OCI-LY7 (cell line): ENCODE data around the gene CAPN7. TPM values are rescaled to one million over a fixed set of nuclear protein-coding genes. Genes with fewer than 3 reads are reported as not detected.
A peak's percentile ranks its signal among the peaks of the same experiment; 100 is the strongest.

Source experiments
- BruUV-seq: library from RNA; stranded (reverse); fragments of 400-500 nt; replicated peaks from 2 replicates; lab custom pipeline; 2021; lab: Mats Ljungman, UMichigan
- CTCF ChIA-PET: fragments of 300-600 bp; sonication (Branson Sonifier 250); formaldehyde crosslinking; loops from one replicate; lab custom pipeline; 2022; ENCODE audit warnings: antibody characterized with exemption; ENCODE audit not compliant: unreplicated experiment; lab: Charles Lee
- POLR2A ChIA-PET: fragments of 300-600 bp; sonication (Branson Sonifier 250); formaldehyde crosslinking; loops from one replicate; lab custom pipeline; 2022; ENCODE audit warnings: antibody characterized with exemption; lab: Charles Lee
- DNase-seq: peaks from one replicate; pipeline ENCODE4 v3.0.0-alpha.2; 2015; ENCODE audit warnings: low spot score
- H2AFZ ChIP-seq: fragments of 200-600 bp; sonication (generic), shearing (Covaris generic); 2 replicates; pipeline ENCODE4 v1.6.1; 2014; ENCODE audit warnings: mild to moderate bottlenecking, antibody characterized with exemption, low read length, moderate library complexity
- H3K27ac ChIP-seq: fragments of 200-600 bp; sonication (generic); 2 replicates; pipeline ENCODE4 v1.5.1; 2014; ENCODE audit warnings: mixed run types, low read depth, mild to moderate bottlenecking, moderate library complexity, low read length, inconsistent platforms; ENCODE audit not compliant: poor library complexity, severe bottlenecking
- H3K36me3 ChIP-seq: fragments of 200-600 bp; sonication (generic); 2 replicates; pipeline ENCODE4 v1.6.1; 2014; ENCODE audit warnings: mild to moderate bottlenecking, antibody characterized with exemption, low read length, moderate library complexity, mixed read lengths; ENCODE audit not compliant: insufficient read depth
- H3K4me1 ChIP-seq: fragments of 200-600 bp; sonication (generic); 2 replicates; pipeline ENCODE4 v1.5.1; 2014; ENCODE audit warnings: mild to moderate bottlenecking, low read length; ENCODE audit not compliant: insufficient read depth, poor library complexity, severe bottlenecking
- H3K4me2 ChIP-seq: fragments of 200-600 bp; sonication (generic); 2 replicates; pipeline ENCODE4 v1.6.1; 2014; ENCODE audit warnings: mild to moderate bottlenecking, low read length
- H3K4me3 ChIP-seq: fragments of 200-600 bp; sonication (generic); 2 replicates; pipeline ENCODE4 v1.5.1; 2014; ENCODE audit warnings: mild to moderate bottlenecking, low read depth, low read length; ENCODE audit not compliant: poor library complexity, severe bottlenecking
- H3K79me2 ChIP-seq: fragments of 200-600 bp; sonication (generic); 2 replicates; pipeline ENCODE4 v1.6.1; 2016; ENCODE audit warnings: low read depth, mild to moderate bottlenecking, low read length, moderate library complexity, mixed read lengths; ENCODE audit not compliant: insufficient read depth
- H3K9me2 ChIP-seq: fragments of 200-600 bp; sonication (generic); 2 replicates; pipeline ENCODE4 v1.6.1; 2016; ENCODE audit warnings: mild to moderate bottlenecking, low read length, mixed read lengths; ENCODE audit not compliant: insufficient read depth
- H3K9me3 ChIP-seq: fragments of 200-600 bp; sonication (generic); 2 replicates; pipeline ENCODE4 v1.6.1; 2014; ENCODE audit warnings: mild to moderate bottlenecking, mixed run types, low read length, mixed read lengths
- H4K20me1 ChIP-seq: fragments of 200-600 bp; sonication (generic); 2 replicates; pipeline ENCODE4 v1.6.1; 2014; ENCODE audit warnings: mild to moderate bottlenecking, antibody characterized with exemption, low read length, moderate library complexity, mixed read lengths; ENCODE audit not compliant: insufficient read depth
- CTCF ChIP-seq: fragments of 200-600 bp; sonication (generic); conservative IDR thresholded peaks from 2 replicates; pipeline ENCODE4 v1.5.1; 2014; ENCODE audit warnings: mild to moderate bottlenecking, antibody characterized with exemption, low read length, moderate library complexity, mixed read lengths
- EZH2phosphoT487 ChIP-seq: fragments of 200-600 bp; sonication (generic); IDR thresholded peaks from 2 replicates; pipeline ENCODE4 v1.6.1; 2018; ENCODE audit warnings: low read depth, borderline replicate concordance, mild to moderate bottlenecking, mixed run types, antibody characterized with exemption, low read length, moderate library complexity, mixed read lengths
- intact Hi-C: fragments of 100-400 bp; cut with micrococcal nuclease; formaldehyde crosslinking; loops from one replicate; pipeline ENCODE4 v1.10.0; 2022; ENCODE audit not compliant: unreplicated experiment
- total RNA-seq, 2 experiments: library from RNA; depleted of rRNA in 1 of 2; stranded (reverse); fragments of >200 nt in 1 of 2; shearing (Covaris generic) in 1 of 2; gene quantifications; 2 replicates each; pipeline ENCODE4 v1.2.3, GENCODE V29; 2014 to 2022

CAPN7 gene
- total RNA-seq, 2 experiments from 2014 or later = 33.4 to 41.5 TPM

GRCh38 chr3:15272426-15273196 lies 66.6 kb downstream of the CAPN7 start:
- BruUV-seq = no TSS peak
- no peaks in the 10 kb centered on the region for H3K79me2 ChIP-seq
- TF ChIP-seq EZH2phosphoT487 (no peak), CTCF (peak; percentile 33; the same call in 1 of the 2 replicates)
- H3K4me3 ChIP-seq = no peak overlapping the region
- no peaks in the 10 kb centered on the region for H3K9me2 ChIP-seq
- no peak for DNase-seq
- peaks cover 14% of the 10 kb centered on the region; the same call in 1 of the 2 replicates for H3K36me3 ChIP-seq
- ChIA-PET CTCF (no interaction called here), POLR2A (interaction anchor here (0.7 kb wide), 1 partner anchor 89 kb away, joined by 3 read pairs; no protein-coding TSS in a partner anchor)
- peak overlapping the region; percentile 62 for H3K4me2 ChIP-seq
- no peak overlapping the region for H2AFZ ChIP-seq
- H3K9me3 ChIP-seq = no peaks in the 10 kb centered on the region
- peaks cover 29% of the 10 kb centered on the region for H3K4me1 ChIP-seq
- intact Hi-C loops = no loop called here
- H3K27ac ChIP-seq = no peak overlapping the region
- H4K20me1 ChIP-seq = no peaks in the 10 kb centered on the region

- no peaks in the 10 kb centered on the region for H3K9me2 ChIP-seq
- no peaks in the 10 kb centered on the region for H3K79me2 ChIP-seq
- no peak for DNase-seq
- no TSS peak for BruUV-seq
- no peaks in the 10 kb centered on the region for H4K20me1 ChIP-seq
- ChIA-PET POLR2A (interaction anchor here (1.0 kb wide), 1 partner anchor 68 kb away, joined by 3 read pairs; no protein-coding TSS in a partner anchor), CTCF (no interaction called here)
- no peak overlapping the region for H3K27ac ChIP-seq
- no peak overlapping the region for H3K4me3 ChIP-seq
- no peaks in the 10 kb centered on the region for H3K9me3 ChIP-seq
- peaks cover 26% of the 10 kb centered on the region for H3K4me1 ChIP-seq
- peaks cover 14% of the 10 kb centered on the region; the same call in 1 of the 2 replicates for H3K36me3 ChIP-seq
- intact Hi-C loops = no loop called here
- no peak for TF ChIP-seq CTCF
- TF ChIP-seq EZH2phosphoT487 = no peak
- no peak overlapping the region for H2AFZ ChIP-seq
- H3K4me2 ChIP-seq = no peak overlapping the region
These were observed 67.2 kb downstream of the CAPN7 start for GRCh38 chr3:15273227-15273626.
